Subcutaneous adipose tissue (tissue), 4 donors: Measurements from ENCODE around the gene AEBP1. TPM values are rescaled to one million over a fixed set of nuclear protein-coding genes. Genes with fewer than 3 reads are reported as not detected.

Experiments used
- CTCF ChIP-seq: fragments of 450-650 bp; IDR thresholded peaks from one replicate; pipeline ENCODE4 v1.5.1; 2016; ENCODE audit warnings: low read depth, mild to moderate bottlenecking, control low read depth, antibody characterized with exemption, moderate library complexity
- total RNA-seq, 4 donors: library from RNA; depleted of rRNA; stranded (reverse); fragments of >200 nt; gene quantifications; one replicate each; pipeline ENCODE4 v1.1.0, GENCODE V29; 2016

AEBP1 gene
- total RNA-seq, 4 donors from 2014 or later = 90.2 to 183 (median 162) TPM

DNA sequence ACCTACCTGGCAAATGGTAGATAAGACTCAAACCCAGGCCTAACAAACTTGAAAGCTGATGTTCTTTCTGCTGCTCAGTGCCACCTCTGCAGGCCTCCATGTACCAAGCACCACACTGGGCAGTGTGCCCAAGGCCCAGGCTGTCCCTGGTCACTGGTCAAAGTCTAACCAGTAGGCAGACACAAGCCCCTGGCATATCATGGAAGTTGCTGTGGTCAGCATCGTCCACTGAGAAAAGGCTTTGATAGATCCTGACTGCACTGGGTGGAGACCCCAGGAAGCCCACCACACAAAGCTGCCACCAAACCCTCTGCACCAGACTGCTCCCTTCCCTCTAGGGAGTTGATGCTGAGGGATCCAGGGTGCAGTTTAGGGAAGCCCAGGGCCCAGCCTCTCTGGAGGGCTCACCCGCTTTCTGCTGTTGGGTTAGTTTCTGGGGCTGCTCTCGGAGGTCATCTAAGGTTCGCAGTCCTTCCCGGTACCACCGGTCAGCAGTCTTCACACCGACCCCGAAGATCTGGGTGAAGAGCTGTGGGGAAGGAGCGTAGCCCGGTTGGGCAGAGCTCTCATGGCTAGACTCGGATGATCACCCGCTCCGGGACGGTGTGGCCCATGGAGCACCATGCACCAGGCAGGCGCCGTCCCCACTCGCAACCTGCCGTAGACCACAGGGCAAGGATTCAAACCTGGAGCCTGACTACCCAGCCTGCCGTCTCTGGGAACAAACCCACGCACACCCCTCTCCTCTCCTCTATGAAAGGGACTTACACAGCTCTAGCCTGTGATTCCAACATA lies 27.8 kb upstream of the AEBP1 start:
- no peak for TF ChIP-seq CTCF

DNA sequence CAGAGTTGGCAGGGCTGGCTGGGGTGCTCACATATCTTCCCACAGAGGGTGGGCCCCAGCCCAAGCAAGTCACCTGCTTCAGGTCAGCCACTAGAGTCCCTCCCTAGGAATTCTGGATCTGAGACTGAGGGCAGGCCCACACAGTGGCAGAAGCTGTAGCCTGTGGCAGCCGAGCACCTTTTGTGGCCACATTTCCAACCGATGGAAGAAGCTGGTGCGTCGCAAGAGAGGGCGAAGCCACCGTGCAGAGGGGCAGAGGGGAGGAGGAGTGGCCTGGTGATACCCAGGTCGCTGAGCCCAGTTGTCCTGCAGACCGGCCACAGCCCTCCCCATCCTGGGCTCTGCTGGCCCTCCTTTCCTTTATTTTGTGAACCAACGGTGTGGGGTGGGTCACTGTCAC lies 27.1 kb upstream of the AEBP1 start:
- no peak for TF ChIP-seq CTCF

DNA sequence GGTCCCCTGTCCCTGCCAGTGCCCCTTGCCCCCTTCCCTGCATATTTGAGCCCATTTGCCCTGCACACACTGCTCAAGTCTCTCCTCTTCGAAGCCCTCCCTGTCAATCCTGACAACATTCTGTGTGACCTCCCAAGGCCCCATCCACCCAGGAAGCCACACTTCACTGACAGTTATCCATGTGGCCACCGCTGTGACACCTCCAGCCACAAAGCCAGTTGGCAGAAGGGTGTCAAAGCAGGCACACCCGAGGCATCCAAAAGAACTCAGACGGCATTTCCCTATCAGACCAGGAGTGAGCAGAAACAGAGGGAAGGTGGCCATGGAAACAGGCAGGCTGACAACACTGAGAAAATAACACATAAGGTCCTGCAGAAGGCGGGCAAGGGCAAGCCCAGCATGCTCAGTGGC lies 26.5 kb upstream of the AEBP1 start:
- TF ChIP-seq CTCF = no peak

GRCh38 chr7:44078521-44078920 lies 25.6 kb upstream of the AEBP1 start:
- no peak for TF ChIP-seq CTCF

DNA sequence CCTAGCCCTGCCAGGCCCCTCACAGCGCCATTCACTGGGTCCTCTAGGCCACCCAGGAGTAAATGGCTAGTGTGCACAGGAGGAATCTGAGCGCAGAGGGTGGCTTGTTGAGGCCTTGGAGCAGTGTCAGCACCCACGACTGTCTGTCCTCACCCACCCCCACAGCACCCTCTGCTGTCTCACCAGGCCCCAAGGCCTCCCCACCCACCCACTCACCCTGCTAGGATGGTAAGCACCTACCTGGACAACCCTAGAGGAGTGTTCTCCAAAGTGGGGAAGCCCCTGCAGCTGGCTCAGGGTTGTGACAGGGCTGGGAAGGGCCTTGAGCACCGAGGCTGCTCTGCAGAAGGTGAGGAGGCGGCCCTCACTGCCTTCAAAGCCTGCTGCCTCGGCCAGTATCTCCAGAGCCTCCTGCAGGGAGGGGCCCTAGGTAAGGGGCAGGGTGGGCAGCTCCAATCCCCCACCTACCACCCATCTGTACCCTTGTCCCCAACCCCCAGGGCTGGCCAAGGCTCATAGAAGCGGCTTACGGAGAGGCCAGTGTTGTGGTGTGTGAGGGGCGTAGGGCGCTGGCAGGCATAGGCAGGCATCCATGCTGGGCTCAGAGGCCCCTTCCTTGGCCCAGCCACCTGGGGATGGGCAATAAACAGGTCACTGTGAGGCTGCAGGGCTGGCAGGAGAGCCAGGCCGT lies 24.7 kb upstream of the AEBP1 start:
- TF ChIP-seq CTCF = no peak

- no peak for TF ChIP-seq CTCF
Measured at GRCh38 chr7:44080118-44080517, 24.0 kb upstream of the AEBP1 start.

GRCh38 chr7:44080686-44081265 lies 23.4 kb upstream of the AEBP1 start:
- no peak for TF ChIP-seq CTCF
